Lower leg skin (tissue), 4 donors: Measurements from ENCODE around the gene ACBD3. TPM values are rescaled to one million over a fixed set of nuclear protein-coding genes. Genes with fewer than 3 reads are reported as not detected.

ENCODE experiments used
- DNase-seq, 2 donors: peaks; one replicate each; pipeline ENCODE4 v3.0.0-alpha.2; 2019; ENCODE audit warnings: low spot score in 2 of 2
- H3K4me3 ChIP-seq: fragments of 200-600 bp; sonication (generic); 2 replicates; pipeline ENCODE4 v1.5.1; 2017; ENCODE audit warnings: mild to moderate bottlenecking, low read depth; ENCODE audit not compliant: poor library complexity, severe bottlenecking
- POLR2A ChIP-seq, 2 donors: fragments of 450-650 bp; IDR thresholded peaks; one replicate each; pipeline ENCODE4 v1.6.1; 2016 to 2017; ENCODE audit warnings: antibody characterized with exemption in 2 of 2, mild to moderate bottlenecking in 1 of 2, moderate library complexity in 1 of 2
- WGBS, 2 donors: methylation state at CpG; one replicate each; pipeline ENCODE4 v1.1.5; 2018; 5-methylcytosine and 5-hydroxymethylcytosine counted together
- intact Hi-C: fragments of 100-400 bp; cut with DNase I; formaldehyde crosslinking; loops from one replicate; pipeline ENCODE4 v1.15.0; 2023; ENCODE audit warnings: low total_unique reads
- total RNA-seq, 4 donors: library from RNA; depleted of rRNA; stranded (reverse); fragments of >200 nt; gene quantifications; one replicate each; pipeline ENCODE4 v1.1.0, GENCODE V29; 2016
- TF ChIP-seq, protein P1 (sequence below), 3 donors: fragments of 450-650 bp; IDR thresholded peaks; one replicate each; pipeline ENCODE4 v1.5.1; 2016; ENCODE audit warnings: antibody characterized with exemption in 3 of 3, mild to moderate bottlenecking in 3 of 3, moderate library complexity in 2 of 3

The ACBD3 gene
- total RNA-seq, 4 donors from 2014 or later, result 39.7 to 57.6 (median 49.9) TPM

GRCh38 chr1:226215239-226215638, 28.7 kb upstream of the ACBD3 start:
- no peak overlapping the region for H3K4me3 ChIP-seq
- intact Hi-C loops, result no loop called here
- TF ChIP-seq, protein P1, sequence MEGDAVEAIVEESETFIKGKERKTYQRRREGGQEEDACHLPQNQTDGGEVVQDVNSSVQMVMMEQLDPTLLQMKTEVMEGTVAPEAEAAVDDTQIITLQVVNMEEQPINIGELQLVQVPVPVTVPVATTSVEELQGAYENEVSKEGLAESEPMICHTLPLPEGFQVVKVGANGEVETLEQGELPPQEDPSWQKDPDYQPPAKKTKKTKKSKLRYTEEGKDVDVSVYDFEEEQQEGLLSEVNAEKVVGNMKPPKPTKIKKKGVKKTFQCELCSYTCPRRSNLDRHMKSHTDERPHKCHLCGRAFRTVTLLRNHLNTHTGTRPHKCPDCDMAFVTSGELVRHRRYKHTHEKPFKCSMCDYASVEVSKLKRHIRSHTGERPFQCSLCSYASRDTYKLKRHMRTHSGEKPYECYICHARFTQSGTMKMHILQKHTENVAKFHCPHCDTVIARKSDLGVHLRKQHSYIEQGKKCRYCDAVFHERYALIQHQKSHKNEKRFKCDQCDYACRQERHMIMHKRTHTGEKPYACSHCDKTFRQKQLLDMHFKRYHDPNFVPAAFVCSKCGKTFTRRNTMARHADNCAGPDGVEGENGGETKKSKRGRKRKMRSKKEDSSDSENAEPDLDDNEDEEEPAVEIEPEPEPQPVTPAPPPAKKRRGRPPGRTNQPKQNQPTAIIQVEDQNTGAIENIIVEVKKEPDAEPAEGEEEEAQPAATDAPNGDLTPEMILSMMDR (IDR thresholded peaks at IDR 0.05), result no peak
- WGBS, 2 donors, result 68 to 75% methylated on average over 5 of the region's 5 CpGs
- DNase-seq, result no peak

DNA sequence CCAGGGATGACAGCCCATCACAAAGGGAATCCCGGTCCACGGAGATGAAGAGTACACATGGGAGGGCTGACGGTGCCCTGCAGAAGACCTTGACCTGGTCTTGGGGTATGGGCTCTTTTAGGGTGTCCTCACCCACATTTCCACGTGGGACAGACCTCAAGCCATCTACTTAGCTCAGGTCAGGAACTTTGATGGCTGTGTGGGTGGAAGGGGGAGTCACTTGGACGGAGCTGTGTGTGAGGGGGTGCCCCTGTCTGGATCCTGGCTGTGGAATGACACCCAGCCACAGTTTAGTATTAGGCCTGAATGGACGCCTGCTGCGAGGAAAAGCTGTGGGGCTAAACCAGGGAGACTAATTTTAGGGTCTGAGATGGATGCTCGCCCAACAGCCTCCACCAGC, 26.0 kb upstream of the ACBD3 start:
- H3K4me3 ChIP-seq, result no peak overlapping the region
- no peak for DNase-seq
- 84 to 85% methylated on average over 8 of the region's 8 CpGs for WGBS, 2 donors
- TF ChIP-seq POLR2A (IDR thresholded peaks at IDR 0.05), result no peak
- TF ChIP-seq, protein P1 (IDR thresholded peaks at IDR 0.05), result no peak
- intact Hi-C loops, result no loop called here

DNA sequence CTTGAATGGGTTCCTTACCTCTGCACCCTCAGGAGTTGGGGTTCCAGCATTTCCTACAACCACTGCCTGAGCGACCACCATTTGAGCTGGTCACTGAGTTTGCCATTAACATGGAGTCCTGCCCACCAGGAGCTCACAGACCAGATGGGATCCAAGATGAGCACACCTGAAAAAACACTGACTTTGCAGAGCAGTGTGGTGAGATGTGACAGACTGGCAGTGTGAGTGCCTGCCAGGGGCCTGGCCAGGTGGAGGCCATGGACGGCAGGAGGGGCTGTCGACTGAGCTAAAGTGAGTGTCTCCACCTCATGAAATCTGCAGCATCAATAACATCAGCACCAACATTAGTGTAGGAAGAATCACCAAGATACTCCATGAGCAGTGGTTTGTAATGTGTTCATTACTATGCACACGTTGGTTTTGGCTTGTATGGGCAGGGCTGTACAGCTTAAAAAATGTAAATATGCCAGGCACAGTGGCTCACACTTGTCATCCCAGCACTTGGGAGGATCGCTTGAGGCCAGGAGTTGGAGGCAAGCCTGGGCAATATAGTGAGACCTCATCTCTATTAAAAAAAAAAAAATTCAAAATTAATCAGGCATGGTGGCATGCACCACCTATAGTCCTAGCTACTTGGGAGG, 24.8 kb upstream of the ACBD3 start:
- intact Hi-C loops, result no loop called here
- TF ChIP-seq, protein P1 (IDR thresholded peaks at IDR 0.05), result no peak
- TF ChIP-seq POLR2A (IDR thresholded peaks at IDR 0.05), result no peak

GRCh38 chr1:226210571-226211176, 24.1 kb upstream of the ACBD3 start:
- no peak for TF ChIP-seq POLR2A (IDR thresholded peaks at IDR 0.05)
- TF ChIP-seq, protein P1 (IDR thresholded peaks at IDR 0.05), result no peak
- 68 to 71% methylated on average over 7 of the region's 7 CpGs for WGBS, 2 donors
- no peak overlapping the region for H3K4me3 ChIP-seq
- no peak for DNase-seq
- intact Hi-C loops, result no loop called here

More for the DNA sequence above, 24.8 kb upstream of the ACBD3 start:
- WGBS, 2 donors, result 57 to 68% methylated on average over 5 of the region's 5 CpGs
- H3K4me3 ChIP-seq, result no peak overlapping the region
- DNase-seq, result no peak

DNA sequence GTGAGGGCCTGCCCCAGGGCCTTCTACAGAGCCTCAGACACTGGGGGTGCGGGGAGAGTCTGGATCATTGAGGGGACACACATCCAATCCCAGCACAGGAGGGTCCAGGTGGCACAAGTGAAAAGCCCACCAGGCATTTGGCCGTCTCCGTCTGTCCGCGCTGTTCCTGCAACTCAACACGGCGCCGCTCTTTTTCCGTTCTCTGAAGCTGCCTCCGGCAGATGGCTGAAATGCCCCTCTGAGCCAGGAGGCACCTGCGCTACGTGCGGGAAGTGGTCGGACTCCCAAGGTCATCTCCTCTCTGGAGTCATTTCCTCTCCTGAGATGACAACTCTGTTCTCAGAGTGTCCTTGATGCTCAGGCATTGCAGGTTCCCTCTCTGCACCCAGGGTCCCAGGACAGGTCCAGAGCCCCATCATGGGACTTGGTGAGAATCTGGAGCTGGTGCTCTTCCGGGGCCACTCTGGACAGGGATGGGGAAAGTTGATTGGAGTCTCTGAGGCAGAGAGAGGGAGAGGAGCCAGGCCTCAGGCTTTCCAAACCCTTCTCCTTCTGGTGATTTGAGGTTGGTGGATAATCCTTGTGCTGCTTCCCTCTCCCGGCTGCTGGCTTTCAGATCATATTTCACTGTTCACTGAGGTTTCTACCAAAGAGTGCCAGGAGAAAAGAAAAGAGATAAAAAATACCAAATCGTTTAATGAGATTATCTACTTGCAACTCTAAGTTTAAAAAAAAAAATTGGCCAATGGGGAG, 22.9 kb upstream of the ACBD3 start:
- TF ChIP-seq, protein P1 (IDR thresholded peaks at IDR 0.05), result no peak
- TF ChIP-seq POLR2A (IDR thresholded peaks at IDR 0.05), result no peak
- no peak for DNase-seq
- no peak overlapping the region for H3K4me3 ChIP-seq
- intact Hi-C loops, result no loop called here
- 75 to 88% methylated on average over 17 of the region's 17 CpGs for WGBS, 2 donors
